Measurements from ENCODE around the gene TRIM44. TPM values are rescaled to one million over a fixed set of nuclear protein-coding genes. Genes with fewer than 3 reads are reported as not detected.

The TRIM44 gene, protein sequence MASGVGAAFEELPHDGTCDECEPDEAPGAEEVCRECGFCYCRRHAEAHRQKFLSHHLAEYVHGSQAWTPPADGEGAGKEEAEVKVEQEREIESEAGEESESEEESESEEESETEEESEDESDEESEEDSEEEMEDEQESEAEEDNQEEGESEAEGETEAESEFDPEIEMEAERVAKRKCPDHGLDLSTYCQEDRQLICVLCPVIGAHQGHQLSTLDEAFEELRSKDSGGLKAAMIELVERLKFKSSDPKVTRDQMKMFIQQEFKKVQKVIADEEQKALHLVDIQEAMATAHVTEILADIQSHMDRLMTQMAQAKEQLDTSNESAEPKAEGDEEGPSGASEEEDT
- 10 to 100 TPM in 2 of 4 donors, 1 to 10 TPM in 2; 6.8 to 32.0 (median 13.5) TPM for total RNA-seq

DNA sequence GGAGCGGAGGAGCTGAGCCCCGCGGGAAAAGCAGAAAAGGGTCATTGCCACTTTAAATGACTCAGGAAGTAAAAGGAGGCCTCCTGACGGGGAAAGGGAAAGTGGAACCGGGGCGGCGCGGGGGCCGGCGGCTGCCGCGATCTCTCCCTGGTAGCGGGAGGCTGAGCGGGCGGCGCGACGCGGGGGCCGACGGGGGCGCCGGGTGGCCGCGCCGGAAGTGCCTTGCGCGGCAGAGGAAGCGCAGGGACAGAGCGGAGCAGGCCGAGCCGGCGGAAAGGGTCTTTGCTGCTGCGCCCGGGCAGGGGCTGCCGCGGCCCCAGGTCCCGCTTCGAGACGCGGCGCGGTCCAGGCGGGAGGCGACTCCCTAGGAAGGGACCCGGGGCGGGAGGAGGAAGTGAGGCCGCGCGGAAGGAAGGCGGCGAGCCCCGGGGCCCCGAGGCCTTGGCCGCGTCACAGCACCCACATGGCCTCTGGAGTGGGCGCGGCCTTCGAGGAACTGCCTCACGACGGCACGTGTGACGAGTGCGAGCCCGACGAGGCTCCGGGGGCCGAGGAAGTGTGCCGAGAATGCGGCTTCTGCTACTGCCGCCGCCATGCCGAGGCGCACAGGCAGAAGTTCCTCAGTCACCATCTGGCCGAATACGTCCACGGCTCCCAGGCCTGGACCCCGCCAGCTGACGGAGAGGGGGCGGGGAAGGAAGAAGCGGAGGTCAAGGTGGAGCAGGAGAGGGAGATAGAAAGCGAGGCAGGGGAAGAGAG, at the start of gene TRIM44:
TRIM44 (plus strand) TSS at position 127 of the 759 bp plus-strand sequence; CDS start at position 464, 337 bp downstream.
- peaks cover 0 to 32% (median 0%) of the 10 kb centered on the region in 3 donors for H3K9me3 ChIP-seq
- H3K36me3 ChIP-seq, result peaks cover 0 to 8% (median 0%) of the 10 kb centered on the region in 3 donors
- DNase-seq, result peak; percentile 23
- no peak for TF ChIP-seq CTCF (IDR thresholded peaks at IDR 0.05)
- TF ChIP-seq POLR2A (IDR thresholded peaks at IDR 0.05), result peak in 1 of 4 donors; percentile 54
- peak within 1 kb of the TSS; percentile 72 to 88 (median 78) for H3K4me3 ChIP-seq
- H3K27ac ChIP-seq, result peak within 1 kb of the TSS; percentile 89 to 97 (median 94)
- H3K4me1 ChIP-seq, result peaks cover 11 to 45% (median 14%) of the 10 kb centered on the region in 3 donors
- 3 to 12% methylated on average over 10 to 50 of the region's 82 CpGs for WGBS, 2 donors
- H3K27me3 ChIP-seq, result peaks cover 0 to 2% (median 0%) of the 10 kb centered on the region in 4 donors
- intact Hi-C loops (cut with DNase I), result no loop called here

- Histone ChIP-seq H3K27me3 (peaks cover 0 to 64% (median 0%) of the 10 kb centered on the region in 4 donors), H3K27ac (no peak overlapping the region)
Measured at GRCh38 chr11:35614939-35615569, 47.5 kb upstream of the TRIM44 start.

DNA sequence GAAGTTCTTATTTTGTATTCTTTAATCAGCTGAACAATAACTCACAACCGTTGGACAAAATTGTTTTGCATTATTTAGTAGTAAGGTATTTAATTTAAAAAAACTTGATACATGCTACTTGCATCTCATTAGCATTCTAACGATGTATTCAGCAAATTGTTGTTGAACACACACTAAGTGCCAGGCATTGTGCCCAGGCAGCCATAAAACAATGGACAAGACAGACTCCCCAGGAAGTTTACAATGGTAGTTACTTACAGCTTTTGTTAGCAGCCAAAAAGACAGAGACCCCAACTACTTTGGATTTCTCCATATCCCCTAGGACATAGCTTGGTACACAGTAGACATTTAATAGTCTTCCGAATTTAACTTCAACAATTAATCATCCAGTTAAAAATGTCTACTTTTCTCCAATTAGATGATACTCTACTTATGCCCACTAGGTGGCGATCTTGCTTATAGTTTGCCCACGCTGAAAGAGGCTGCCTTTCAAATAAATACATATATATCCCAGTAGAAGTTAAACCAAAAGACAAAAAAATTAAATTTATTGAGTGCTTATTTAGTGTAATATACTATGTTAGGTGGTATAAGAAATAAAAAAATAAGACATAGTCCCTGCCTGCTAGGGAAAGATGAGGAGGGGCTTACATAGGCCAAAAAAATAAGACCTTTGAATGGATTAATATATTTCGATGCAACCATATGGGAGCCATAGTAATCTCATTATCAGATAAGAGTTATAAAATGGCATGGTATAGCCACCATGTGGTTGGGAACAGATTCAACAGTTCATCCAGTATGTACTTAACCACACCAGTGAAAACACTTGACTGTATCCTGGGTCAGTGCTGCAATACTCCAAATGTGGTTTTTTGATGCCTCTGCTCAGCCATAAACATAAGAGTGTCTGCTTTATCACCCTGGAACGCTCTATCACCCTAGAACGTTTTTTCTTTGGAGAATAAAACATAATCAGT, 46.4 kb upstream of the TRIM44 start:
- no peak for DNase-seq
- peaks cover 0 to 64% (median 0%) of the 10 kb centered on the region in 4 donors for H3K27me3 ChIP-seq
- H3K4me3 ChIP-seq, result no peak overlapping the region
- intact Hi-C loops (cut with DNase I), result loop anchor here (5.0 to 10.0 kb wide), 4 partner anchors 201 to 879 kb away; no protein-coding TSS in a partner anchor
- no peaks in the 10 kb centered on the region for H3K36me3 ChIP-seq
- 21 to 27% methylated on average over 8 of the region's 8 CpGs for WGBS, 2 donors
- H3K27ac ChIP-seq, result no peak overlapping the region
- peaks cover 15 to 44% (median 18%) of the 10 kb centered on the region in 3 donors for H3K4me1 ChIP-seq
- H3K9me3 ChIP-seq, result no peaks in the 10 kb centered on the region
- TF ChIP-seq POLR2A (IDR thresholded peaks at IDR 0.05) (no peak), CTCF (IDR thresholded peaks at IDR 0.05) (peak; percentile 43 to 84 (median 76))

More at GRCh38 chr11:35614939-35615569, 47.5 kb upstream of the TRIM44 start:
- Histone ChIP-seq H3K36me3 (no peaks in the 10 kb centered on the region), H3K4me1 (peaks cover 11 to 33% (median 16%) of the 10 kb centered on the region in 3 donors), H3K4me3 (no peak overlapping the region), H3K9me3 (no peaks in the 10 kb centered on the region)
- intact Hi-C loops (cut with DNase I), result loop anchor here (5.0 to 10.0 kb wide), 4 partner anchors 202 to 880 kb away; no protein-coding TSS in a partner anchor
- no peak for DNase-seq
- TF ChIP-seq POLR2A (IDR thresholded peaks at IDR 0.05) (no peak), CTCF (IDR thresholded peaks at IDR 0.05) (no peak)
- 38 to 64% methylated on average over 1 of the region's 1 CpG for WGBS, 2 donors

GRCh38 chr11:35617316-35617686, 45.3 kb upstream of the TRIM44 start:
- DNase-seq, result no peak
- peaks cover 18 to 55% (median 20%) of the 10 kb centered on the region in 3 donors for H3K4me1 ChIP-seq
- H3K36me3 ChIP-seq, result no peaks in the 10 kb centered on the region
- intact Hi-C loops (cut with DNase I), result loop anchor here (5.0 to 10.0 kb wide), 4 partner anchors 200 to 878 kb away; no protein-coding TSS in a partner anchor
- peak overlapping the region in 3 of 4 donors; percentile 79 to 88 (median 87) for H3K27ac ChIP-seq
- TF ChIP-seq CTCF (IDR thresholded peaks at IDR 0.05) (no peak), POLR2A (IDR thresholded peaks at IDR 0.05) (no peak)
- WGBS, 2 donors, result 65 to 71% methylated on average over 7 of the region's 7 CpGs
- peak overlapping the region in 2 of 4 donors; percentile 70 to 76 for H3K4me3 ChIP-seq
- no peaks in the 10 kb centered on the region for H3K9me3 ChIP-seq
- H3K27me3 ChIP-seq, result peaks cover 0 to 64% (median 0%) of the 10 kb centered on the region in 4 donors

Data from esophagus squamous epithelium (tissue), 5 donors.